PC-9 (cell line): ENCODE data around the gene UBE2G1.

Experiments
- CTCF ChIP-seq: fragments of 200-600 bp; sonication (generic); conservative IDR thresholded peaks from 2 replicates; pipeline ENCODE4 v1.6.1; 2017; ENCODE audit warnings: mixed run types, antibody characterized with exemption, mild to moderate bottlenecking, moderate library complexity
- EZH2 ChIP-seq: fragments of 200-600 bp; sonication (generic); IDR thresholded peaks from 2 replicates; pipeline ENCODE4 v1.8.0; 2017; ENCODE audit warnings: antibody characterized with exemption, low read depth

- TF ChIP-seq EZH2 (no peak), CTCF (no peak)
Observed at GRCh38 chr17:4368341-4368740, 1.9 kb upstream of the UBE2G1 start.
